ENCODE results near the gene LRRC8E. TPM values are rescaled to one million over a fixed set of nuclear protein-coding genes. Genes with fewer than 3 reads are reported as not detected.
A peak's percentile ranks its signal among the peaks of the same experiment; 100 is the strongest.

LRRC8E gene
- total and polyA plus RNA-seq, 2 of the 8 experiments (the other 6 are each of a cell fraction or from before 2014, with no cell fraction given): 2.7 to 2.9 TPM

DNA sequence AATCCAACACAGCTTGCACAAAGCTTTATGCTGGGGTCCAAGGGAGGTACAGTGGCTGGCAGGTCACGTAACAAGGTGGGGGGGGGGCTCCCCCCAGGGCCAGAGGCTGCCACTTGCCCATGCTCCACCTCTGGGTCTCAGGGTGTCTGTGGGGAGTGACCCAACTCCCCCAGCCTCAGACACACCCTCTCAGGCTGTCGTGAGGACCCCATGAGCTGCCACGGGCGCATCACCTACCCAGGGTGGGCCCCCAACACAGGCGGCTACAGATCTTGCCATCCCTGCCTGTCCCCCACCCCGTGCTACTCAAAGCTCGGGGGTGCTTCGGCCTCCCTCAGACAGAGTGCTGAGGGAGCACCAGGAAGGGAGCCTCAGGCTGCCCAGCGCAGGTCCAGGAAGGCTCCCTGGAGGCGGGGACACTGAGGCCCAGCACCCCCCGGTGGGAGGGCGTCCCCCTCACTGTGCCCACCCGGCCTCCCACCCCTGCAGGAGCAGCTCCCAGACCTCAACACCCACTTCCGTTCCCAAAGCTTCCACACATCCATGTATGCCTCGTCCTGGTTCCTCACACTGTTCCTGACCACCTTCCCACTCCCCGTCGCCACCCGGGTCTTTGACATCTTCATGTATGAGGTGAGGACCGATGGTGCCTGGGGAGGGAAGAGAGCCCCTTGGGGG is 37.2 kb upstream of the LRRC8E start:
- Histone ChIP-seq H3K79me2 (ENCODE audit: control insufficient read depth in 1 of 2, insufficient read depth in 2 of 2, low read length in 2 of 2) (no peaks in the 10 kb centered on the region), H3K56ac (replicated peaks; ENCODE audit: insufficient read length, low read depth, low read length) (no peak overlapping the region), H3K79me1 (ENCODE audit: low read depth, low read length) (no peaks in the 10 kb centered on the region), H2AFZ (ENCODE audit: low read length) (no peak overlapping the region), H4K91ac (replicated peaks; ENCODE audit: insufficient read length, low read length) (no peak overlapping the region), H3K27me3 (replicated peaks in 1 of 4; ENCODE audit: control insufficient read depth in 3 of 4, extremely low read depth in 1 of 4, insufficient read depth in 3 of 4, low read length in 3 of 4) (peaks cover 0 to 2% (median 0%) of the 10 kb centered on the region in 4 experiments; a peak in 1 of 7 replicates), H4K20me1 (replicated peaks in 1 of 2; ENCODE audit: control insufficient read depth in 1 of 2, insufficient read depth in 2 of 2, low read length in 2 of 2) (peaks cover 0 to 5% of the 10 kb centered on the region in 2 experiments), H2BK20ac (ENCODE audit: low read length) (no peak overlapping the region), H2BK120ac (replicated peaks; ENCODE audit: low read depth, low read length) (no peak overlapping the region), H2BK12ac (ENCODE audit: low read depth, low read length) (no peak overlapping the region), H4K5ac (ENCODE audit: insufficient read length, low read depth, low read length) (no peak overlapping the region), H3K4ac (replicated peaks; ENCODE audit: insufficient read length, low read depth, low read length) (no peak overlapping the region), H4K8ac (ENCODE audit: extremely low read depth, insufficient read depth, low read length) (no peak overlapping the region), H3K9ac (replicated peaks in 1 of 4; ENCODE audit: extremely low read depth in 1 of 4, low read depth in 3 of 4, low read length in 3 of 4) (no peak overlapping the region), H3K36me3 (ENCODE audit: control insufficient read depth in 2 of 4, insufficient read depth in 4 of 4, low read length in 3 of 4) (no peaks in the 10 kb centered on the region), H3K4me3 (ENCODE audit: extremely low read depth in 1 of 4, insufficient read depth in 2 of 4, low read depth in 3 of 4, low read length in 4 of 4) (no peak overlapping the region), H3K4me2 (ENCODE audit: insufficient read depth in 1 of 2, low read depth in 2 of 2, low read length in 2 of 2) (no peak overlapping the region), H3K4me1 (replicated peaks in 1 of 4; ENCODE audit: control insufficient read depth in 3 of 4, insufficient read depth in 4 of 4, low read length in 3 of 4) (peaks cover 0 to 7% (median 3%) of the 10 kb centered on the region in 4 experiments; a peak in 5 of 7 replicates), H3K14ac (ENCODE audit: insufficient read length) (no peak overlapping the region), H3K23me2 (ENCODE audit: low read depth, low read length) (0 out of 2 replicates have a peak, but pooled peaks cover 2% of the 10 kb centered on the region), H2BK5ac (ENCODE audit: low read depth, low read length) (no peak overlapping the region), H3K18ac (ENCODE audit: extremely low read depth, low read length) (no peak overlapping the region), H3K9me3 (ENCODE audit: insufficient read depth in 2 of 2, low read depth in 1 of 2, low read length in 1 of 2) (no peaks in the 10 kb centered on the region), H2BK15ac (ENCODE audit: low read length) (no peak overlapping the region), H3K23ac (ENCODE audit: insufficient read length) (no peak overlapping the region), H2AK5ac (ENCODE audit: low read depth, low read length) (peak overlapping the region; percentile 24; the same call in 1 of the 2 replicates), H3K27ac (ENCODE audit: low read depth, low read length) (no peak overlapping the region)
- no peak for DNase-seq (ENCODE audit: low read depth in 1 of 2, low spot score in 2 of 2)
- FAIRE-seq: no peak
- WGBS, 2 experiments (ENCODE audit: extremely low coverage in 1 of 2, insufficient coverage in 1 of 2, insufficient read length in 1 of 2, insufficient replicate concordance in 2 of 2, low coverage in 1 of 2, low lambda C conversion rate in 2 of 2, missing lambda C conversion rate in 1 of 2): 85% methylated on average over 16 of the region's 19 CpGs; no CpG with 5 or more reads in 1 of the 2 experiments
- POLR2A ChIA-PET (ENCODE audit: partially characterized antibody): interaction anchor here (0.7 kb wide), 1 partner anchor 10 kb away, joined by 3 read pairs; no protein-coding TSS in a partner anchor
- CTCF ChIA-PET (ENCODE audit: partially characterized antibody): interaction anchor here (0.8 to 6.1 kb wide), 5 partner anchors 11 to 71 kb away, joined by 3 to 37 read pairs (median 3); partner anchors contain the start of gene SNAPC2
- no peak for TF ChIP-seq TEAD4 (IDR thresholded peaks at IDR 0.05; ENCODE audit: low read depth, low read length)
- no peak for TF ChIP-seq RNF2 (IDR thresholded peaks at IDR 0.05; ENCODE audit: borderline replicate concordance, low read depth, low read length, missing control alignments, poor library complexity, severe bottlenecking)
- no peak for TF ChIP-seq YY1 (IDR thresholded peaks at IDR 0.05; ENCODE audit: low read depth, low read length)
- no peak for TF ChIP-seq E2F6 (IDR thresholded peaks at IDR 0.05)
- no peak for TF ChIP-seq MAX (IDR thresholded peaks at IDR 0.05)
- TF ChIP-seq GTF2F1 (IDR thresholded peaks at IDR 0.05; ENCODE audit: borderline replicate concordance, low read depth, low read length): no peak
- TF ChIP-seq, protein P1, sequence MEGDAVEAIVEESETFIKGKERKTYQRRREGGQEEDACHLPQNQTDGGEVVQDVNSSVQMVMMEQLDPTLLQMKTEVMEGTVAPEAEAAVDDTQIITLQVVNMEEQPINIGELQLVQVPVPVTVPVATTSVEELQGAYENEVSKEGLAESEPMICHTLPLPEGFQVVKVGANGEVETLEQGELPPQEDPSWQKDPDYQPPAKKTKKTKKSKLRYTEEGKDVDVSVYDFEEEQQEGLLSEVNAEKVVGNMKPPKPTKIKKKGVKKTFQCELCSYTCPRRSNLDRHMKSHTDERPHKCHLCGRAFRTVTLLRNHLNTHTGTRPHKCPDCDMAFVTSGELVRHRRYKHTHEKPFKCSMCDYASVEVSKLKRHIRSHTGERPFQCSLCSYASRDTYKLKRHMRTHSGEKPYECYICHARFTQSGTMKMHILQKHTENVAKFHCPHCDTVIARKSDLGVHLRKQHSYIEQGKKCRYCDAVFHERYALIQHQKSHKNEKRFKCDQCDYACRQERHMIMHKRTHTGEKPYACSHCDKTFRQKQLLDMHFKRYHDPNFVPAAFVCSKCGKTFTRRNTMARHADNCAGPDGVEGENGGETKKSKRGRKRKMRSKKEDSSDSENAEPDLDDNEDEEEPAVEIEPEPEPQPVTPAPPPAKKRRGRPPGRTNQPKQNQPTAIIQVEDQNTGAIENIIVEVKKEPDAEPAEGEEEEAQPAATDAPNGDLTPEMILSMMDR (IDR thresholded peaks at IDR 0.05; ENCODE audit: control extremely low read depth in 1 of 3, insufficient read depth in 1 of 3, low read depth in 1 of 3, low read length in 3 of 3): no peak
- no peak for TF ChIP-seq GABPA (IDR thresholded peaks at IDR 0.05; ENCODE audit: borderline replicate concordance, insufficient read depth, low read length)

Measured in H1 (cell line).